HG03095 (cell line): Measurements from ENCODE around the gene CALY.

Experiments
- ATAC-seq: cut with Tn5 transposase; IDR thresholded peaks from one replicate; pipeline ENCODE4 v1.9.1; 2021; ENCODE audit warnings: moderate library complexity; ENCODE audit not compliant: unreplicated experiment

CALY gene

GRCh38 chr10:133292919-133293809 lies 43.5 kb downstream of the CALY start:
- no peak for ATAC-seq

DNA sequence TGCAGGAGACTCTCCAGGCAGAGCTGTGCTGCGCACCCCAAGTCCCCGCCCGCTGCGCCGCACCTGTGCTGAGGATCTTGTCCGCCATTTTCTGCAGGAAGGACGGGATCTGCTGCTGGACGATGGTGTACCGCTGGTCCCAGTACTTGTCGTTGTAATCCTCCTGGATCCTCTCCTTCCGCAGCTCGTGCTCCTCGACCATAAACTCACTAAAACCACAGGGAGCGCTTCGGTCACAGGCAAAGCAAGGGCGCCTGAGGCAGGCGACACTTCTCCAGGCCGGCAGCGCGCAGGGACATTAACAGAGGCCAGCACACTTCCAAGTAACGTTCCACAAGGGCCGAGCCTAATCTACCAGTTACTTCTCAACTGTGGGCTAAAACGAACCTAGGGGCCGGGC lies 46.9 kb downstream of the CALY start:
- no peak for ATAC-seq

- ATAC-seq: no peak
Measured at GRCh38 chr10:133287832-133288500, 48.7 kb downstream of the CALY start.

- ATAC-seq: no peak
Measured at GRCh38 chr10:133286366-133286765, 50.3 kb downstream of the CALY start.

DNA sequence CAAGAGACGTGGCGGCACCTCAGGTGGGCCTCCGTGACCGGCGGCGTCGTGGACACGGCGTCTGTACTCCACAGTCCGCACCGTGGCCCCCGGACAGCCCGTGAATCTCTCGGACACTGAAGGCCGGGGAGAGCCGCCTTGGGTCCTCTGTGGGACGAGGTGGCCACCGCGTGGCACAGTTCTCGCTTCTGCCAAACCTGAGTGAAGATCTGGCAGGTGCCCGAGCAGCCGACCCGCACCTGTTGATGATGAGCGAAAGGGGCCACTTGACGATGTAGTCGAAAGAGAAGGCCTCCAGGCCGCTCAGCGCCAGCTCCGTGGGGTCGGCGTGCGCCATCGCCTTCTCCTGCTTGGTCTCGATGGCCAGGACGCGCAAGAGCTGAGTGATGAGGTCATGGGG lies 51.5 kb downstream of the CALY start:
- no peak for ATAC-seq

DNA sequence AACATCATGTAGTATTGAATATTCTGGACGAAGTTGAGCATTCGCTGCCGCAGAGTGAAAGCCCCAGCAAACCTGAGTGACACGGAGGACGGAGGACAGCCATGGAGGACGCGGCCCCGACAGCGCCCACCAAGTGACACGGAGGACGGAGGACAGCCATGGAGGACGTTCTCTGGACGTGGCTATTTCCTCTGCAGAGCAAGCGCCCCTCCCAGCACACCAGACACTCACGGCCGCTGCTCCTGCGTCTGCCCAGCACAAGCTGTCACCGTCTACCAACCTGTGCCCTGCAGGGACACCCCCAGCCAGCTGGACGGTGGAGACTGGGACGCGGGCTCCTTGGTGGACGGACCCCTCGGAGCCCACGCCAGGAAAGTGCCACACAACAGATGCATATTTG lies 52.8 kb downstream of the CALY start:
- no peak for ATAC-seq

DNA sequence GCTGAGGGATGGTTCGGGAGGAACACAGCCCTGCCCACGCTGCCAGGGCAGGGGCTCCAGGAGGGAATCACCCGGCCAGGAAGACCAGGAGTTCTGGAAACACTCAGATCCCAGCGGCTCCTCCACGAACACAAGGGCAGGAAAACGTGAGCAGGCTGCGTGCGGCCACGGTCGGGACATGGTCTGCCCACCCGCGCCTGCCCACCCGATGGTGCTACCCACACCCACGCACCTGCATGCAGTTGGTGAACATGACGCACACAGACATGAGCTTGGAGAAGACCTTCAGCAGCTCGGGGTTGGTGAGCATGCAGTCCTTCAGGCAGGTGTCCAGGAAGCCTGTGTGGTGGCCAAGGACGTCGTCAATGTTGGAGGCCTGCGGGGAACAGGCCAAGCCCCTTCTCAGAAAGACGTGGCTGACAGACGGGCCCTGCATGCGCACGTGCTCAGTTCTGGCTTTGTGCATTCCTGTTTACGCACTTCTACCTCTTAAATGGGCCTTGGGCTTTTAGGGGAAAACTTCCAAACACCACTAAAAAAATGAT lies 53.8 kb downstream of the CALY start:
- ATAC-seq: no peak

GRCh38 chr10:133281628-133282372 lies 54.9 kb downstream of the CALY start:
- no peak for ATAC-seq

DNA sequence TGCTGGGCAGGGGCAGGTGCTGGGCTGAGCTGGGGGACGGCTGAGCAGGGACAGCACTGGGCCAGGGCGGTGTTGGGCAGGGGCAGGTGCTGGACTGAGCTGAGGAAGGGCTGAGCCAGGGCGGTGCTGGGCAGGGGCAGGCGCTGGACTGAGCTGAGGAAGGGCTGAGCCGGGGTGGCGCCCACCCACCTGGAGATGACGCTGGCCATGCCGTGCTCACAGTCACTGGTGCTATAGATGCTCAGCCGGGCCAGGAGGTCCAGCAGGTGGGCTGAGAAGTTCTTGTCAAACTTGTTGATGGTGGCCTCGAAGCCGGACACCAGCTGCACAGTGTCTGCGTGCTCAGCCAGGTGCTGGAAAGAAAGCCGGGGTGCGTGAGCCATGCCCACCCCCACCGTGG lies 55.6 kb downstream of the CALY start:
- ATAC-seq: no peak

DNA sequence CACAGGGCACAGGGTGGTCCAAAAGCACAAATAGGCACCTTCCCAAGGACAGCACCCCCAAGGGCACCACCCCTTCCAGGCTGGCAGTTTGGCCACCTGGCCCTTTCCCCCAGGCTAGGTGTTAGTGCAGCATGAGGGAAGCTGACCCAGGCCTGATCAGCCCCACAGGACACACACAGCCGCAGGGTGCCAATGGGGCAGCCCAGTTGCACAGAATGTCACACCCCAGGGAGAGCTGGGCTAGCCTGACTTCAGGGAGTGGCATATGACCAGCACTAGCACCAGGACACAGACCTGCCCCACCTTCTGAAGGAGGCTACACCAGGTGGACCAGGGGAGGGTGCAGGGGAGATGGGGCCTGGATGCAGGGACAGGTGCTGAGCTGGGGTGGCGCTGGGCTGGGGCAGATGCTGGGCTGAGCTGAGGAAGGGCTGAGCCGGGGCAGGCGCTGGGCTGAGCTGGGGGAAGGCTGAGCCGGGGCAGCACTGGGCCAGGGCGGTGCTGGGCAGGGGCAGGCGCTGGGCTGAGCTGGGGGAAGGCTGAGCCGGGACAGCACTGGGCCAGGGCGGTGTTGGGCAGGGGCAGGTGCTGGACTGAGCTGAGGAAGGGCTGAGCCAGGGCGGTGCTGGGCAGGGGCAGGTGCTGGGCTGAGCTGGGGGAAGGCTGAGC lies 56.2 kb downstream of the CALY start:
- no peak for ATAC-seq

DNA sequence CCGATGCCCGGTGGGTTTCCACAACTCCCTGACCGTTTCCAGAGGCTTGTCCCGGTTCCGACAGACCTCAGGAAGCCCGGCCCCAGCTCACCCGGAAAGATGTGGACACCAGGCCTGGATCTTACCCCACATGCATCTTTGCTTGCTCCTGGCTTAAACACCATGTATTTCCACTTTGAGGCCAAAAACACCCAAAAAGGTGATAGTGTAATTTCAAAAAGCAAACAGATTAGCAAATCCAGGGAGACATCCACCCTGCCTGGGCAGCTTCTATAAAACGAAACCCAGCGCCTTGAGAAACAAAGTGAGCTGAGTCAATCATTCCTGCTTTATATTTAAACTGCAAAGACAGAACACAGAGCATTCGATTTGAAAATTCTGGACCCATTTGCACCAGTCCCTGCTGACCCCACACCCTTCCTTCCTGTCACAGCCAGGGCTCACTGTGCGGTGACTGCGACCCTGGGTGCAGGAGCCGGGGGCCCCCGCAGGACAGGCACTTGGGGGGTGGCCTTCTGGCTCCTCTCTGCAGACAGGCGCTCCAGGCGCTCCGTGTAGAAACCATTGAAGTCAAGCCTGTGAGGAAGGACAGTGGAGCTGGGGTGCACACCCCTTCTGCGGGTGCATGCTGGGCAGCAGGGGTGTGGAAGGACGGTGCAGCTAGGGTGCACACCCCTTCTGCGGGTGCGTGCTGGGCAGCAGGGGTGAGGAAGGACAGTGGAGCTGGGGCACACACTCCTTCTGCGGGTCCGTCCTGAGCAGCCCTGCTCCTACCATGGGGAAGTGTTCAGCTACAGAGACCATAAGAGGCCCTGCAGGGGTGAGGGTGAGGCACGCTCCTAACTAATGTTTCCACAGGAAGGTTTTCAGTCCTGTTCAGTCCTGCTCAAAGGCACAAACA lies 57.1 kb downstream of the CALY start:
- no peak for ATAC-seq

- ATAC-seq: peak; percentile 36
Measured at GRCh38 chr10:133278577-133279265, 58.0 kb downstream of the CALY start.

GRCh38 chr10:133277993-133278576 lies 58.6 kb downstream of the CALY start:
- no peak for ATAC-seq

DNA sequence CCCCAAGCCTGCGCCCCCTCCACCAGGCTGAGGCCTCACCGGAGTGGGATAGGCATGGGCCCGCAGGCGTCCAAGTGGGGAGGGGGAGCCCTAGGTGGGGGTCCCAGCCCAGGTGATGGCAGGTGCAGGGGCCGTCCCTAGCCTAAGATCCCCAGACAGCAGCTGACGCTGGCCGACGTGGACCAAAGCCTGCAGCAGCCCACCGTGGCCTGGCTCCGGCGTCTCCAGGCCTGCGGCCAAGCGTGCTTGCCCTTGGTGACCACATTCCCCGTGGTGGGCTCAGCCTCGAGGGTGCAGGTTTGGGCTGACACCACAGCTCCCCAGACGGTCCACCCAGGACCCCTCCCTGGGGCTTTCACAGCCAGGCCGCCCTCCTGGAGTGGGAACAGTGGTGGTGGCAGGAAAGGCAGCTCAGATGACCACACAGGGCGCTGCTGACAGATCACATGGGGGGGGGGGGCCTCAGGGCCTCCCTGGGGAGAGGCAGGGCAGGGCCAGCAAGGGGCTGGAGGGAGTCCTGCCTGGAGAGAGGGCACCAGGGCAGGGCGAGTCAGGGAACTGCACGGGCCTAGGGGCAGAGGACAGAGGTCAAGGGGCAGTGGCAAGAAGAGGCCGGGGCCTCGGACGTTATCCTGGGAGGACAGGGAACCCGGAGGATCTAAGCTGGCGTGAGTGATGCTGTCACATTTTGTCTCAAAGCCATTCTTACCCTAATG lies 59.3 kb downstream of the CALY start:
- ATAC-seq: no peak

GRCh38 chr10:133276435-133277201 lies 60.1 kb downstream of the CALY start, which contains the start of gene ADAM8:
Gene ADAM8, minus strand, starts transcription at chr10:133276868. Its CDS starts 51 bp downstream, at chr10:133276817.
- ATAC-seq: peak; percentile 50

GRCh38 chr10:133276100-133276434 lies 60.6 kb downstream of the CALY start:
- no peak for ATAC-seq

GRCh38 chr10:133275684-133276092 lies 61.0 kb downstream of the CALY start:
- peak; percentile 33 for ATAC-seq
